Astrocyte (in vitro differentiated cells and primary cell): Measurements from ENCODE around the gene FABP2. TPM values are rescaled to one million over a fixed set of nuclear protein-coding genes. Genes with fewer than 3 reads are reported as not detected.

Experiments
- DNase-seq: peaks from one replicate; pipeline ENCODE4 v3.0.0-alpha.2; 2010; ENCODE audit warnings: low read depth
- FAIRE-seq: peaks from 2 replicates; lab custom pipeline; 2011; peaks lifted over from hg19 to GRCh38; lab: Jason Lieb, UNC
- H2AFZ ChIP-seq: 2 replicates; pipeline ENCODE4 v1.6.0; 2012; ENCODE audit warnings: low read depth, low read length, inconsistent platforms
- H3K27ac ChIP-seq: 2 replicates; pipeline ENCODE4 v1.5.1; 2011; ENCODE audit warnings: low read depth, low read length, inconsistent platforms
- H3K27me3 ChIP-seq: 2 replicates; pipeline ENCODE4 v1.6.0; 2011; ENCODE audit warnings: low read length, inconsistent platforms; ENCODE audit not compliant: insufficient read depth
- H3K36me3 ChIP-seq: 2 replicates; pipeline ENCODE4 v1.5.1; 2011; ENCODE audit warnings: low read length, inconsistent platforms; ENCODE audit not compliant: insufficient read depth
- H3K4me1 ChIP-seq: 2 replicates; pipeline ENCODE4 v1.5.1; 2011; ENCODE audit warnings: low read length, inconsistent platforms; ENCODE audit not compliant: insufficient read depth
- H3K4me2 ChIP-seq: 2 replicates; pipeline ENCODE4 v1.6.0; 2012; ENCODE audit warnings: low read length, inconsistent platforms
- H3K4me3 ChIP-seq: 2 replicates; pipeline ENCODE4 v1.5.1; 2011; ENCODE audit warnings: low read depth, mild to moderate bottlenecking, low read length, inconsistent platforms; ENCODE audit not compliant: insufficient read depth
- H3K79me2 ChIP-seq: 2 replicates; pipeline ENCODE4 v1.6.0; 2012; ENCODE audit warnings: mild to moderate bottlenecking, low read length, inconsistent platforms; ENCODE audit not compliant: insufficient read depth
- H3K9ac ChIP-seq: 2 replicates; pipeline ENCODE4 v1.6.0; 2012; ENCODE audit warnings: mild to moderate bottlenecking, low read length, inconsistent platforms
- H3K9me3 ChIP-seq: 2 replicates; pipeline ENCODE4 v1.5.1; 2012; ENCODE audit warnings: low read depth, mild to moderate bottlenecking, low read length, inconsistent platforms; ENCODE audit not compliant: insufficient read depth
- H4K20me1 ChIP-seq: 2 replicates; pipeline ENCODE4 v1.6.0; 2012; ENCODE audit warnings: low read length, inconsistent platforms; ENCODE audit not compliant: insufficient read depth
- H3K27ac Mint-ChIP-seq: one replicate; pipeline ENCODE4 v1.8.0; 2021; ENCODE audit warnings: mild to moderate bottlenecking, mixed read lengths; ENCODE audit not compliant: unreplicated experiment
- H3K27me3 Mint-ChIP-seq: one replicate; pipeline ENCODE4 v1.8.0; 2021; ENCODE audit warnings: low read depth, mixed read lengths; ENCODE audit not compliant: unreplicated experiment
- H3K36me3 Mint-ChIP-seq: one replicate; pipeline ENCODE4 v1.8.0; 2021; ENCODE audit warnings: low read depth, mixed read lengths; ENCODE audit not compliant: unreplicated experiment
- H3K4me1 Mint-ChIP-seq: one replicate; pipeline ENCODE4 v1.8.0; 2021; ENCODE audit warnings: low read depth, mixed read lengths; ENCODE audit not compliant: unreplicated experiment
- H3K4me3 Mint-ChIP-seq: one replicate; pipeline ENCODE4 v1.8.0; 2021; ENCODE audit warnings: mild to moderate bottlenecking, moderate library complexity, mixed read lengths; ENCODE audit not compliant: unreplicated experiment
- H3K9me3 Mint-ChIP-seq: one replicate; pipeline ENCODE4 v1.8.0; 2021; ENCODE audit warnings: mild to moderate bottlenecking, mixed read lengths; ENCODE audit not compliant: unreplicated experiment
- EZH2 ChIP-seq: IDR thresholded peaks from 2 replicates; pipeline ENCODE4 v1.6.1; 2012; ENCODE audit warnings: mild to moderate bottlenecking, low read length, inconsistent platforms; ENCODE audit not compliant: insufficient read depth
- total RNA-seq: library from RNA; stranded (reverse); gene quantifications from 2 replicates; pipeline ENCODE4 v1.2.1, GENCODE V29; 2021
- TF ChIP-seq, protein P1 (sequence below): IDR thresholded peaks from 2 replicates; pipeline ENCODE4 v1.5.1; 2011; ENCODE audit warnings: low read depth, mild to moderate bottlenecking, inconsistent platforms, low read length, moderate library complexity; ENCODE audit not compliant: insufficient read depth

Gene FABP2
- total RNA-seq, 1 donor from 2014 or later = not detected

DNA sequence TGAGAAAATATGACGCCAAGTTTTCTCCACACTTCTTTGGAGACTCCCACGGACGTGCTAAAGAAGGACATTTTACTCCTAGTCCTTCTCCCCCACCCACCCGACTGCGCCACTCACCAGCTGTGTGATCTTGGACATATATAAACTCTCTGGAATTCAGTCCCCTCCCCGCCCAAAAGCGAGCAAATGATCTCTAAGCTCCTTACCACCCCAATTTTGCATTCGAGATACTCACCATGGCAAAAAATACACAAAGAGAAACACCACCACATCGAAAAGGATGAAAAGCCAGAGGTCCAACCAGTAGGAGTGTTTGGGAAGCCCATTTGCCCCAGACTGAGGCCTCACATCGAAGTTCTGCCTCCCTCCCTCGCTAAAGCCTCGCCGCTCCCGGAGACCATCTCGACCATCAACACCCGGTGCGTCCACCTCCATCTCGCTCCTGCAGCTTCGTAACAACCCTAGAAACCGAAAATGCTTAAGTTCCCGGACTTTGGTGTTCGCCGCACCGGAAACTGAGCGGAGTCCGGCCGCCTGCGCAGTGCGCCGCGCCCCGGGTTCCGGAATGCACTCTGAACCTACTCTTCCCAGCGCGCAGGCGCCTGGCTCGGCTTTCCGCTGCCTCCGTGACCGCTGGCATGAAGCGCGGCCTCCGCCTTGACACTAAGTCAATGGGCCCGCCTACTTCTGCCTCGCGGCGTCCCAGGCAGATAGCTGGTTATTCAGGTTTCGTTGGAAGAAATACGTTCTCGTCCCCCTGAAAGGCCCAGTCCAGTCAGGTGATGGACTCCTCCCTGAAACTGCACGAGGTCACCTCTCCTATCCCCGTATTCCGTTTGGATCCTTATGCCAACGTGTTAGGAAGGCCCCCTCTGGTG, 21.6 kb downstream of the FABP2 start:
- Mint-ChIP-seq H3K4me1 (peaks cover 6% of the 10 kb centered on the region), H3K4me3 (peak overlapping the region; percentile 99), H3K27me3 (no peaks in the 10 kb centered on the region), H3K27ac (peak overlapping the region; percentile 97), H3K9me3 (peaks cover 3% of the 10 kb centered on the region), H3K36me3 (peaks cover 12% of the 10 kb centered on the region)
- H3K9ac ChIP-seq = peak overlapping the region; percentile 96
- no peaks in the 10 kb centered on the region for H3K9me3 ChIP-seq
- H3K4me2 ChIP-seq = peak overlapping the region; percentile 97
- FAIRE-seq = no peak
- H2AFZ ChIP-seq = peak overlapping the region; percentile 91
- H3K4me3 ChIP-seq = peak overlapping the region; percentile 99
- H3K36me3 ChIP-seq = peaks cover 14% of the 10 kb centered on the region
- DNase-seq = peak; percentile 81
- peaks cover 16% of the 10 kb centered on the region for H3K4me1 ChIP-seq
- no peaks in the 10 kb centered on the region for H3K27me3 ChIP-seq
- H3K79me2 ChIP-seq = peaks cover 40% of the 10 kb centered on the region
- peak overlapping the region; percentile 95 for H3K27ac ChIP-seq
- TF ChIP-seq, protein P1, sequence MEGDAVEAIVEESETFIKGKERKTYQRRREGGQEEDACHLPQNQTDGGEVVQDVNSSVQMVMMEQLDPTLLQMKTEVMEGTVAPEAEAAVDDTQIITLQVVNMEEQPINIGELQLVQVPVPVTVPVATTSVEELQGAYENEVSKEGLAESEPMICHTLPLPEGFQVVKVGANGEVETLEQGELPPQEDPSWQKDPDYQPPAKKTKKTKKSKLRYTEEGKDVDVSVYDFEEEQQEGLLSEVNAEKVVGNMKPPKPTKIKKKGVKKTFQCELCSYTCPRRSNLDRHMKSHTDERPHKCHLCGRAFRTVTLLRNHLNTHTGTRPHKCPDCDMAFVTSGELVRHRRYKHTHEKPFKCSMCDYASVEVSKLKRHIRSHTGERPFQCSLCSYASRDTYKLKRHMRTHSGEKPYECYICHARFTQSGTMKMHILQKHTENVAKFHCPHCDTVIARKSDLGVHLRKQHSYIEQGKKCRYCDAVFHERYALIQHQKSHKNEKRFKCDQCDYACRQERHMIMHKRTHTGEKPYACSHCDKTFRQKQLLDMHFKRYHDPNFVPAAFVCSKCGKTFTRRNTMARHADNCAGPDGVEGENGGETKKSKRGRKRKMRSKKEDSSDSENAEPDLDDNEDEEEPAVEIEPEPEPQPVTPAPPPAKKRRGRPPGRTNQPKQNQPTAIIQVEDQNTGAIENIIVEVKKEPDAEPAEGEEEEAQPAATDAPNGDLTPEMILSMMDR = no peak
- TF ChIP-seq EZH2 = no peak
- no peaks in the 10 kb centered on the region for H4K20me1 ChIP-seq

DNA sequence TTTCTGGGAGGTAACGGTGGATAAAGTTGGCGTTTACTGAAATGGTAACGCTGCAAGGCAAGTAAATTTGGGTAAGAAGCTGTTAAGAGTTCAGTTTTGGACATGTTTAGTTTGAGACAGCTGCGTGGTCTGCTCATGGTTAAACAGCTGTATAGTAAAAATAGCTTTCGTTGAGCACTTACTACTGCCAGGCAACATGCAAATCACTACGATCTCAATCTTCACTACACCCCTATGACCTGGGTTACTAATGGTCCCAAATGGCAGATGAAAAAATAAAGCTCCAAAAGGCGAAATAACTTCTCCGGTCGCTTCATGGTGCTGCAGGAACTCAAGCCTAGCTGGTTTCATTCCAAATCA, 22.2 kb downstream of the FABP2 start:
- peaks cover 12% of the 10 kb centered on the region for H3K36me3 Mint-ChIP-seq

More for the DNA sequence above, 22.2 kb downstream of the FABP2 start:
- H3K4me2 ChIP-seq = peak overlapping the region; percentile 97
- H3K27ac Mint-ChIP-seq = peak overlapping the region; percentile 97
- peak overlapping the region; percentile 95 for H3K27ac ChIP-seq
- peaks cover 3% of the 10 kb centered on the region for H3K9me3 Mint-ChIP-seq
- H3K36me3 ChIP-seq = peaks cover 14% of the 10 kb centered on the region
- H4K20me1 ChIP-seq = no peaks in the 10 kb centered on the region
- H3K79me2 ChIP-seq = peaks cover 40% of the 10 kb centered on the region
- DNase-seq = no peak
- no peaks in the 10 kb centered on the region for H3K27me3 ChIP-seq
- no peaks in the 10 kb centered on the region for H3K27me3 Mint-ChIP-seq
- peaks cover 16% of the 10 kb centered on the region for H3K4me1 ChIP-seq
- H3K4me3 ChIP-seq = peak overlapping the region; percentile 99
- TF ChIP-seq EZH2 = no peak
- TF ChIP-seq, protein P1 = no peak
- H3K9me3 ChIP-seq = no peaks in the 10 kb centered on the region
- H3K4me1 Mint-ChIP-seq = peaks cover 6% of the 10 kb centered on the region
- H2AFZ ChIP-seq = peak overlapping the region; percentile 91
- peak overlapping the region; percentile 99 for H3K4me3 Mint-ChIP-seq
- H3K9ac ChIP-seq = peak overlapping the region; percentile 96
- no peak for FAIRE-seq
